ENCODE data around the gene TRAPPC10.

Gene TRAPPC10

GRCh38 chr21:44083631-44084291 is 71.7 kb downstream of the TRAPPC10 start:
- H2BK12ac ChIP-seq (ENCODE audit: low read length) = peak overlapping the region; percentile 92
- peak overlapping the region; percentile 36 for H2BK120ac ChIP-seq (ENCODE audit: insufficient read depth, low read length, poor library complexity)
- H3K9ac ChIP-seq (ENCODE audit: low read length) = no peak overlapping the region
- H4K12ac ChIP-seq (ENCODE audit: low read depth, low read length) = peak overlapping the region; percentile 62
- no peak overlapping the region for H3K4me2 ChIP-seq (ENCODE audit: low read length)
- H2AFZ ChIP-seq (ENCODE audit: insufficient read depth, low read length, poor library complexity) = peak overlapping the region; percentile 47
- WGBS (ENCODE audit: extremely low coverage, insufficient coverage, insufficient read length) = no CpG with 5 or more reads among the region's 16 CpGs
- H2BK5ac ChIP-seq (ENCODE audit: low read depth, low read length, poor library complexity) = peak overlapping the region; percentile 61
- H3K23ac ChIP-seq (ENCODE audit: low read length) = no peak overlapping the region
- peaks cover 12 to 15% of the 10 kb centered on the region in 2 experiments for H3K4me1 ChIP-seq (ENCODE audit: control insufficient read depth in 1 of 2, insufficient read depth in 2 of 2, low read length in 2 of 2)
- DNase-seq = peak in 1 of 2 donors; percentile 20
- H3K79me1 ChIP-seq (ENCODE audit: low read length) = peaks cover 6% of the 10 kb centered on the region
- peak overlapping the region; percentile 18 for H3K27ac ChIP-seq (ENCODE audit: low read depth, low read length)
- H3K36me3 ChIP-seq (ENCODE audit: control insufficient read depth in 1 of 2, insufficient read depth in 2 of 2, low read length in 2 of 2) = peaks cover 57 to 66% of the 10 kb centered on the region in 2 experiments
- H3K79me2 ChIP-seq (ENCODE audit: control insufficient read depth, insufficient read depth, low read length, poor library complexity) = peaks cover 2% of the 10 kb centered on the region
- peak overlapping the region; percentile 97 for H2AK5ac ChIP-seq (ENCODE audit: low read length)
- peak overlapping the region; percentile 72 for H3K18ac ChIP-seq (ENCODE audit: low read length)
- H4K91ac ChIP-seq (ENCODE audit: low read depth, low read length) = peak overlapping the region; percentile 50
- H3K27me3 ChIP-seq (ENCODE audit: insufficient read depth, low read length) = no peaks in the 10 kb centered on the region
- H3K14ac ChIP-seq (ENCODE audit: low read length) = peak overlapping the region; percentile 81
- H4K8ac ChIP-seq (ENCODE audit: low read depth, low read length) = peak overlapping the region; percentile 84
- H3K9me3 ChIP-seq (ENCODE audit: insufficient read depth, low read depth, low read length) = peaks cover 2% of the 10 kb centered on the region
- peak overlapping the region; percentile 80 for H3K4ac ChIP-seq (ENCODE audit: low read depth, low read length)
- H3K4me3 ChIP-seq (ENCODE audit: low read depth, low read length) = no peak overlapping the region

- H3K79me2 ChIP-seq (ENCODE audit: control insufficient read depth, insufficient read depth, low read length, poor library complexity) = peaks cover 2% of the 10 kb centered on the region
- no peak overlapping the region for H2AFZ ChIP-seq (ENCODE audit: insufficient read depth, low read length, poor library complexity)
- H3K79me1 ChIP-seq (ENCODE audit: low read length) = peaks cover 6% of the 10 kb centered on the region
- H3K18ac ChIP-seq (ENCODE audit: low read length) = no peak overlapping the region
- DNase-seq = no peak
- no peak overlapping the region for H4K91ac ChIP-seq (ENCODE audit: low read depth, low read length)
- H3K9me3 ChIP-seq (ENCODE audit: insufficient read depth, low read depth, low read length) = peaks cover 2% of the 10 kb centered on the region
- no peak overlapping the region for H3K4me3 ChIP-seq (ENCODE audit: low read depth, low read length)
- H2BK12ac ChIP-seq (ENCODE audit: low read length) = no peak overlapping the region
- H3K4me2 ChIP-seq (ENCODE audit: low read length) = no peak overlapping the region
- H3K4me1 ChIP-seq (ENCODE audit: control insufficient read depth in 1 of 2, insufficient read depth in 2 of 2, low read length in 2 of 2) = peaks cover 12 to 15% of the 10 kb centered on the region in 2 experiments
- H2BK120ac ChIP-seq (ENCODE audit: insufficient read depth, low read length, poor library complexity) = no peak overlapping the region
- H3K23ac ChIP-seq (ENCODE audit: low read length) = no peak overlapping the region
- H3K27ac ChIP-seq (ENCODE audit: low read depth, low read length) = no peak overlapping the region
- H2AK5ac ChIP-seq (ENCODE audit: low read length) = no peak overlapping the region
- H3K4ac ChIP-seq (ENCODE audit: low read depth, low read length) = no peak overlapping the region
- no peak overlapping the region for H4K12ac ChIP-seq (ENCODE audit: low read depth, low read length)
- no CpG with 5 or more reads among the region's 7 CpGs for WGBS (ENCODE audit: extremely low coverage, insufficient coverage, insufficient read length)
- H3K9ac ChIP-seq (ENCODE audit: low read length) = no peak overlapping the region
- peaks cover 65 to 67% of the 10 kb centered on the region in 2 experiments for H3K36me3 ChIP-seq (ENCODE audit: control insufficient read depth in 1 of 2, insufficient read depth in 2 of 2, low read length in 2 of 2)
- H4K8ac ChIP-seq (ENCODE audit: low read depth, low read length) = no peak overlapping the region
- H2BK5ac ChIP-seq (ENCODE audit: low read depth, low read length, poor library complexity) = no peak overlapping the region
- no peak overlapping the region for H3K14ac ChIP-seq (ENCODE audit: low read length)
- no peaks in the 10 kb centered on the region for H3K27me3 ChIP-seq (ENCODE audit: insufficient read depth, low read length)
Observed at GRCh38 chr21:44084496-44085241, 72.6 kb downstream of the TRAPPC10 start.

DNA sequence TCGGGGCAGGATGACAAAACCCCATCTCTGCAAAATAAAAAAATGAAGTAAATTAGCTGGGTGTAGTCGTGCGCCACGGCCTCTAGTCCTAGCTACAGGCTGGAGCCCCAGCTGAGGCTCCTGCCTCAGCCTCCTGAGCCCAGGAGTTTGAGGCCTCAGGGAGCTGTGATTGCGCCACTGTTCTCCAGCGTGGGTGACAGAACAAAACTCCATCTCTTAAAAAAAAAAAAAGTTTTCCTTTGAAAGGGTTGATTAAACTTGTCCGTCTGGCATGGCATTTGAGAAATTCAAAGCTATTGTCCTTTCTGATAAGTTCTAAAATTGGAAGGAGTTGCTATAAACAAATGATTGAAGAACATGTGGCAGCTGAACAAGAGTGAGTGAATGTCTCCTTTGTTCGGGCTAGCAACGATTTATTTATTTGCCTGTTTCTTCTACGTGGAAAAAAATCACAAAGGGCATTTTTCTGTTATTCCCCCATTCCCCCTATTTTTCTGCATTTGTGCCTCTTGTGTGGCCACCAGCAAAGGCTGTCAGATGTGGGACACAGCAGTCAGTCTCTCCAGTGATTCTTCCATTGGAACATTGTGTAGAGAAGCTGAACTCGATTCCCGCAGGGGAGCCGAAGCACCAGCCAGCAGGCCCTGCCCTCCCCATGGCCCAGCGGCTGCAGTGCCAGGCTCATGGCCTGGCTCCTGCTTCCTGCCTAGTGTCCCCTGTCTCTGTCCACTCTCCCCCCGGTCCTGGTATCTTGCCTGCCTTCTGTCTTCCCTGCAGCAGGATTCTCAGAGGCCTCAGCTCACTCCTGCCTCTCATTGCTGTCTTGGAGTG is 73.6 kb downstream of the TRAPPC10 start:
- H4K91ac ChIP-seq (ENCODE audit: low read depth, low read length) = no peak overlapping the region
- H2AK5ac ChIP-seq (ENCODE audit: low read length) = no peak overlapping the region
- no peaks in the 10 kb centered on the region for H3K27me3 ChIP-seq (ENCODE audit: insufficient read depth, low read length)
- no peak overlapping the region for H3K4me3 ChIP-seq (ENCODE audit: low read depth, low read length)
- peaks cover 69 to 72% of the 10 kb centered on the region in 2 experiments for H3K36me3 ChIP-seq (ENCODE audit: control insufficient read depth in 1 of 2, insufficient read depth in 2 of 2, low read length in 2 of 2)
- H4K12ac ChIP-seq (ENCODE audit: low read depth, low read length) = no peak overlapping the region
- H3K4me1 ChIP-seq (ENCODE audit: control insufficient read depth in 1 of 2, insufficient read depth in 2 of 2, low read length in 2 of 2) = peaks cover 12 to 15% of the 10 kb centered on the region in 2 experiments
- no peak overlapping the region for H4K8ac ChIP-seq (ENCODE audit: low read depth, low read length)
- no CpG with 5 or more reads among the region's 15 CpGs for WGBS (ENCODE audit: extremely low coverage, insufficient coverage, insufficient read length)
- no peak for DNase-seq
- no peak overlapping the region for H3K23ac ChIP-seq (ENCODE audit: low read length)
- no peak overlapping the region for H2BK120ac ChIP-seq (ENCODE audit: insufficient read depth, low read length, poor library complexity)
- H3K4ac ChIP-seq (ENCODE audit: low read depth, low read length) = no peak overlapping the region
- H3K14ac ChIP-seq (ENCODE audit: low read length) = no peak overlapping the region
- H3K79me2 ChIP-seq (ENCODE audit: control insufficient read depth, insufficient read depth, low read length, poor library complexity) = peaks cover 2% of the 10 kb centered on the region
- H2AFZ ChIP-seq (ENCODE audit: insufficient read depth, low read length, poor library complexity) = no peak overlapping the region
- no peak overlapping the region for H3K27ac ChIP-seq (ENCODE audit: low read depth, low read length)
- no peak overlapping the region for H3K4me2 ChIP-seq (ENCODE audit: low read length)
- peaks cover 6% of the 10 kb centered on the region for H3K79me1 ChIP-seq (ENCODE audit: low read length)
- H2BK5ac ChIP-seq (ENCODE audit: low read depth, low read length, poor library complexity) = no peak overlapping the region
- no peak overlapping the region for H3K9ac ChIP-seq (ENCODE audit: low read length)
- no peak overlapping the region for H3K18ac ChIP-seq (ENCODE audit: low read length)
- H2BK12ac ChIP-seq (ENCODE audit: low read length) = no peak overlapping the region
- peaks cover 2% of the 10 kb centered on the region for H3K9me3 ChIP-seq (ENCODE audit: insufficient read depth, low read depth, low read length)

DNA sequence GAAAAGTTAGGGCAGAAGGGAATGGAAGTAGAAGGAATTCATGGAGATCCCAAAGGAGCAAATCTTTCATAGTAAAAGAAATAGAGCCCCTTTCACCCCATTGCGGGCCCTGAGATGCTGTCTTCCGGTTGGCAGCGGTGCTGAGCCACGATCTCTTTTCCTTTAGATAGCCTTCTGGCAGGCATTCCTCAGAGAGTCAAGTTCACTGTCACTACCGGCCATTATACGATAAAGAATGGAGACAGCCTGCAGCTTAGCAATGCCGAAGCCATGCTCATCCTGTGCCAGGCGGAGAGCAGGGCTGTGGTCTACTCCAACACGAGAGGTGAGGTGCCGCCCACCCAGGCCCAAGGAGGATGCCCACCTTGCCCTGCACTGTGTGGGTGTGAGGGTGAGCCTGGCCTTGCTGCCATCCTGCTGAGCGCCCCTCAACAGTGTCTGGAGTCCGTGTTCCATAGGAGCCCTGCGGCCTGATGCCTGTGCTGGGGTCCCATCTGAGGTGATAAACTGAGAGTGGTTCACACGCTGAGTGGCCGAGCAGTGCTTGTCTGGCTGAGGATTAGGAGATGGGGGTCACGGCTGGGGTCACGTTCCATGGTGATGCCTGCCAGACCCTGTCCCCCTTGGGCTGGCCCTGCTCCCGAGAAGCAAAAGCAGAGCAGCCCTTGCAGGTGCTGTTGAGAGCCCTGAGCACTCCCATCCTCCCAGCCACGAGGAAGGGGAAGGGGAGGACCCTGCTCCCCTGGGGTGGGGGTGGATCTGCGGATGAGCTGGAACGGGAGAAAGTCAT is 74.7 kb downstream of the TRAPPC10 start:
- Histone ChIP-seq H2BK120ac (ENCODE audit: insufficient read depth, low read length, poor library complexity) (no peak overlapping the region), H3K79me2 (ENCODE audit: control insufficient read depth, insufficient read depth, low read length, poor library complexity) (peaks cover 2% of the 10 kb centered on the region), H3K79me1 (ENCODE audit: low read length) (peaks cover 6% of the 10 kb centered on the region), H3K9ac (ENCODE audit: low read length) (no peak overlapping the region), H4K8ac (ENCODE audit: low read depth, low read length) (no peak overlapping the region), H3K4me3 (ENCODE audit: low read depth, low read length) (no peak overlapping the region), H3K36me3 (ENCODE audit: control insufficient read depth in 1 of 2, insufficient read depth in 2 of 2, low read length in 2 of 2) (peaks cover 59 to 65% of the 10 kb centered on the region in 2 experiments), H3K18ac (ENCODE audit: low read length) (no peak overlapping the region), H3K14ac (ENCODE audit: low read length) (no peak overlapping the region), H3K27me3 (ENCODE audit: insufficient read depth, low read length) (no peaks in the 10 kb centered on the region), H3K4ac (ENCODE audit: low read depth, low read length) (no peak overlapping the region), H3K9me3 (ENCODE audit: insufficient read depth, low read depth, low read length) (peaks cover 2% of the 10 kb centered on the region), H4K91ac (ENCODE audit: low read depth, low read length) (no peak overlapping the region), H3K23ac (ENCODE audit: low read length) (no peak overlapping the region), H3K4me1 (ENCODE audit: control insufficient read depth in 1 of 2, insufficient read depth in 2 of 2, low read length in 2 of 2) (peaks cover 12 to 15% of the 10 kb centered on the region in 2 experiments), H2BK5ac (ENCODE audit: low read depth, low read length, poor library complexity) (no peak overlapping the region), H3K27ac (ENCODE audit: low read depth, low read length) (no peak overlapping the region), H2AFZ (ENCODE audit: insufficient read depth, low read length, poor library complexity) (no peak overlapping the region), H2BK12ac (ENCODE audit: low read length) (no peak overlapping the region), H3K4me2 (ENCODE audit: low read length) (no peak overlapping the region), H2AK5ac (ENCODE audit: low read length) (no peak overlapping the region), H4K12ac (ENCODE audit: low read depth, low read length) (no peak overlapping the region)
- WGBS (ENCODE audit: extremely low coverage, insufficient coverage, insufficient read length) = no CpG with 5 or more reads among the region's 21 CpGs
- no peak for DNase-seq

Data from trophoblast cell (in vitro differentiated cells and primary cell).